Tibial nerve (tissue), 4 donors: ENCODE data around the gene PIK3C2B. TPM values are rescaled to one million over a fixed set of nuclear protein-coding genes. Genes with fewer than 3 reads are reported as not detected.

Experiments used
- DNase-seq, 2 donors: peaks; one replicate each; pipeline ENCODE4 v3.0.0-alpha.2; 2019; ENCODE audit warnings: low spot score in 2 of 2
- H3K27ac ChIP-seq, 4 donors: fragments of 200-600 bp; sonication (generic) in 3 of 4; one replicate each; pipeline ENCODE4 v1.5.1; 2017 to 2019; ENCODE audit warnings: mild to moderate bottlenecking in 1 of 4
- H3K27me3 ChIP-seq, 2 donors: fragments of 200-600 bp; sonication (generic) in 1 of 2; one replicate each; pipeline versions ENCODE4 v1.5.1 to v1.6.0; 2017 to 2019
- H3K36me3 ChIP-seq, 3 donors: fragments of 200-600 bp; sonication (generic); one replicate each; pipeline ENCODE4 v1.5.1; 2018 to 2019
- H3K4me1 ChIP-seq, 4 donors: fragments of 200-600 bp; sonication (generic) in 3 of 4; one replicate each; pipeline ENCODE4 v1.5.1; 2017 to 2019
- H3K4me3 ChIP-seq, 4 donors: fragments of 200-600 bp; sonication (generic) in 3 of 4; one replicate each; pipeline ENCODE4 v1.5.1; 2017 to 2019; ENCODE audit warnings: mild to moderate bottlenecking in 1 of 4, moderate library complexity in 1 of 4
- H3K9me3 ChIP-seq, 4 donors: fragments of 200-600 bp; sonication (generic) in 3 of 4; one replicate each; pipeline ENCODE4 v1.5.1; 2017 to 2019
- CTCF ChIP-seq, 5 experiments: fragments of 200-600 bp in 3 of 5; fragments of 450-650 bp in 2 of 5; sonication (generic) in 3 of 5; IDR thresholded peaks; one replicate each; pipeline ENCODE4 v1.5.1; 2016 to 2019; ENCODE audit warnings: antibody characterized with exemption in 5 of 5, mild to moderate bottlenecking in 3 of 5, moderate library complexity in 2 of 5
- EP300 ChIP-seq, 2 donors: sonication (generic); formaldehyde crosslinking; IDR thresholded peaks; one replicate each; pipeline ENCODE4 v1.6.1; 2017; ENCODE audit warnings: antibody characterized with exemption in 2 of 2, mild to moderate bottlenecking in 1 of 2
- POLR2A ChIP-seq, 2 donors: fragments of 450-650 bp; IDR thresholded peaks; one replicate each; pipeline ENCODE4 v1.6.1; 2017; ENCODE audit warnings: antibody characterized with exemption in 2 of 2, mild to moderate bottlenecking in 2 of 2, moderate library complexity in 2 of 2
- WGBS, 2 donors: methylation state at CpG; one replicate each; pipeline ENCODE4 v1.1.5; 2018; 5-methylcytosine and 5-hydroxymethylcytosine counted together
- total RNA-seq, 4 donors: library from RNA; depleted of rRNA; stranded (reverse); fragments of >200 nt; gene quantifications; one replicate each; pipeline ENCODE4 v1.1.0, GENCODE V29; 2016

PIK3C2B gene
- total RNA-seq, 4 donors from 2014 or later, result 18.0 to 67.2 (median 32.5) TPM

DNA sequence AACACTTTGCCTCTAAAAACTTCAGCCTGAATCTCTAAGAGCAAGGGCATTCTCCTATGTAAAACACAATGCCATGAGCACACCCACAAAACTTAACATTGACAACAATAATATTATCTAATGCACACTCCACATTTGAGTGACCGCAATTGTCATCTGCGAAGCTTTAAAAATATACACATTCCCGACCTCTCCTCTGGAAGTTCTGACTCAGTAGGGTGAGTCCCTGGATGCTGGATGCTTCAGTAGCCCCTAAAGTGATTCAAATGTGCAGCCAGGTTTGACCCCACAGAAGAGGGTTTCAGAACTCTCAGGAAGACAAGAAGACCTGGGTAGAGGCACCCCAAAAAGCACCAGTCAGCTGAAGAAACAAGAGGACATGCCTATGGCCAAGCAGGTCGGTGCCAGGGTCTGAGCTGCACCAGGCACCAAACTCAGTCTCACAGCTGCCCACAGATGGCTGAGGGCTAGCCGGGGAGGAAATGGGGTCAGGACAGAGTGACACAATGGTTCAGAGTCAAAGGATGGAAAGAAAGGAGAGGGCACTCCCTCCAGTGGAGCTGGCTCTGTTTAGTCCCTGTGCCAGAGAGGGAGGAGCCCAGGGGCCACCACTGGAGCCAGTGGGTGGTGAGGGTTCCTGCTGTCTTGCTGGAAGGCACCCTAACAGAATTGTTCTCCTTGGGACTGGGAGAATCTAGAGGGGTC, 17.4 kb downstream of the PIK3C2B start:
- 52 to 61% methylated on average over 5 of the region's 5 CpGs for WGBS, 2 donors
- Histone ChIP-seq H3K4me3 (no peak overlapping the region), H3K27ac (peak overlapping the region in 1 of 4 donors; percentile 55), H3K9me3 (no peaks in the 10 kb centered on the region), H3K27me3 (no peaks in the 10 kb centered on the region), H3K36me3 (no peaks in the 10 kb centered on the region), H3K4me1 (peaks cover 0 to 89% (median 48%) of the 10 kb centered on the region in 4 donors)
- no peak for TF ChIP-seq CTCF (IDR thresholded peaks at IDR 0.05)
- peak in 1 of 2 donors; percentile 11 for TF ChIP-seq EP300 (IDR thresholded peaks at IDR 0.05)
- DNase-seq, result no peak

GRCh38 chr1:204476563-204476962, 18.0 kb downstream of the PIK3C2B start:
- Histone ChIP-seq H3K4me3 (no peak overlapping the region), H3K27me3 (no peaks in the 10 kb centered on the region), H3K27ac (no peak overlapping the region), H3K9me3 (no peaks in the 10 kb centered on the region), H3K4me1 (peaks cover 0 to 83% (median 41%) of the 10 kb centered on the region in 4 donors), H3K36me3 (no peaks in the 10 kb centered on the region)
- 77 to 87% methylated on average over 5 of the region's 5 CpGs for WGBS, 2 donors
- no peak for DNase-seq
- TF ChIP-seq CTCF (IDR thresholded peaks at IDR 0.05) (no peak), POLR2A (IDR thresholded peaks at IDR 0.05) (no peak), EP300 (IDR thresholded peaks at IDR 0.05) (no peak)

DNA sequence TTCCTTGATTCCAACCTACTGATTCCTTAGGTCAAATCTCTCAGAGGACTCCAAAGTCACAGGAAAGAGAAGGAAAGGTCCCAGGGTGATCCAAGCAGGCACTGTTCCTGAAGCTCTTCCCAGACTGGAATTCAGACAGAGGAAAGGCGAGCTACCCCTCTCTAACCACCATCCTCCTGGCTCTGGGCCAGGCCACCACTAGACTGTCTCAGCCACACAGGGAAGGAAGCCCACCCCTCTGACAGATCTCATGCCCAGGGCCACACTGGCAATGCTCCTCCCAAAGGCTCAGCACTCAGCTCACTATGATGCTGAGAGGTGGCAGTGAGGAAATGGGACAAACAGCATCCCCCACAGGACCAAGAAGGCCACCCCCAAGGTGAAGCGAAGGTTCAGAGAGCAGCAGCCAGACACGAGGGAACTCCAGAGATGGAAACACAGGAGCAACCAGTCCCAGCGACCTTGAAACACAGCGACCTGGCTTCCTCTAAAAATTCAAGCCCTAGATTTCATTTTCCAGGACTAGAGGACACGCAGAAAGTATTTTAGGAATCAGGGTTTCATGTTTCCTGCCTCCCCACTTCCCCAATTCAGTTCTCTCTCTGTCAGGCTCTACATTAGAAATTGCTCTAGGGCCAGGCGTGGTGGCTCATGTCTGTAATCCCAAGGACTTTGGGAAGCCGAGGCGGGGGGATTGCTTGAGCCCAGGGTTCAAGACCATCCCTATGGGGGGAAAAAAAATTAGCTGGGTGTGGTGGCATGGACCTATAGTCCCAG, 18.8 kb downstream of the PIK3C2B start:
- no peak for DNase-seq
- H3K36me3 ChIP-seq, result no peaks in the 10 kb centered on the region
- H3K9me3 ChIP-seq, result no peaks in the 10 kb centered on the region
- no peak for TF ChIP-seq CTCF (IDR thresholded peaks at IDR 0.05)
- no peak for TF ChIP-seq EP300 (IDR thresholded peaks at IDR 0.05)
- no peak for TF ChIP-seq POLR2A (IDR thresholded peaks at IDR 0.05)
- H3K4me1 ChIP-seq, result peaks cover 0 to 75% (median 38%) of the 10 kb centered on the region in 4 donors
- WGBS, 2 donors, result 67 to 71% methylated on average over 9 of the region's 9 CpGs
- no peak overlapping the region for H3K4me3 ChIP-seq
- no peaks in the 10 kb centered on the region for H3K27me3 ChIP-seq
- peak overlapping the region in 2 of 4 donors; percentile 12 to 56 for H3K27ac ChIP-seq

DNA sequence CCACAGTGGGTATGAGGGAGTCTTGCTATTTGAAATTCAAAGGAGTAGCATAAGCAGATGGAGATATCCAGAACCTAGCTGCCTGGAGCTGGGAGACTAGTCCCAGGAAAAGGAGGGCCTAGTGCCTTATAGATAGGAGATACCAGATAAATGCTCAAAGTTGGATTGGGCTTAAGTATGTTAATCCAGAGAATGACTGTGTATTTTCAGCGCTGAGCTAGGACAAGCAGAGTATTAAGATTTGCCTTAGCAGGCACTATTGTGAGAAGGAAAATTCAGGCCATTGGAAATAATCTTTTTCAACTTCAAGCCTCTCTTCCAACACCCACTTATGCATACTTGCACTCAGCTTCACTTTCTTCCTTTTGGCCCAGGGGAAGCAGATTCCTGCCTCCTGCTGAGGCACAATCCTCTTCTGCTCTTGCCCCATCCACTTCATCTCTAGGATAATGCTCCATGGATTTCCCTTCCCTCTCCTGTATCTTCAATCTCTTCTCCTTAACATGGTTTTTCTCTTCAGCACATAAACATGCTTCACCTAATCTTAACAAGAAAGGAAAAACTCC, 21.1 kb downstream of the PIK3C2B start:
- no peaks in the 10 kb centered on the region for H3K9me3 ChIP-seq
- H3K4me3 ChIP-seq, result no peak overlapping the region
- H3K4me1 ChIP-seq, result peaks cover 0 to 63% (median 19%) of the 10 kb centered on the region in 4 donors
- no peaks in the 10 kb centered on the region for H3K27me3 ChIP-seq
- H3K27ac ChIP-seq, result no peak overlapping the region
- no peak for TF ChIP-seq EP300 (IDR thresholded peaks at IDR 0.05)
- TF ChIP-seq CTCF (IDR thresholded peaks at IDR 0.05), result no peak
- WGBS, 2 donors, result 52 to 86% methylated on average over 1 of the region's 1 CpG
- H3K36me3 ChIP-seq, result no peaks in the 10 kb centered on the region
- no peak for DNase-seq

GRCh38 chr1:204472660-204473059, 21.9 kb downstream of the PIK3C2B start:
- H3K27ac ChIP-seq, result no peak overlapping the region
- DNase-seq, result no peak

More at GRCh38 chr1:204472660-204473059, 21.9 kb downstream of the PIK3C2B start:
- TF ChIP-seq EP300 (IDR thresholded peaks at IDR 0.05), result no peak
- TF ChIP-seq POLR2A (IDR thresholded peaks at IDR 0.05), result no peak
- no peak for TF ChIP-seq CTCF (IDR thresholded peaks at IDR 0.05)
- Histone ChIP-seq H3K27me3 (no peaks in the 10 kb centered on the region), H3K4me1 (peaks cover 0 to 63% (median 19%) of the 10 kb centered on the region in 4 donors), H3K4me3 (no peak overlapping the region), H3K36me3 (no peaks in the 10 kb centered on the region), H3K9me3 (no peaks in the 10 kb centered on the region)
- WGBS, 2 donors, result 74 to 82% methylated on average over 2 of the region's 2 CpGs
